Measurements from ENCODE around the gene TMEM245. TPM values are rescaled to one million over a fixed set of nuclear protein-coding genes. Genes with fewer than 3 reads are reported as not detected.

Gene TMEM245
- total and polyA plus RNA-seq, 2 of the 13 experiments (the other 11 are each of a cell fraction or from before 2014, with no cell fraction given), result 53.5 to 55.4 TPM

GRCh38 chr9:109002141-109002540, 117.6 kb downstream of the TMEM245 start:
- no peak overlapping the region for H3K4me3 ChIP-seq (replicated peaks in 1 of 3; ENCODE audit: insufficient read depth in 1 of 3, low read depth in 2 of 3, low read length in 3 of 3)

More at GRCh38 chr9:109002141-109002540, 117.6 kb downstream of the TMEM245 start:
- no peaks in the 10 kb centered on the region for H3K27me3 ChIP-seq (ENCODE audit: control insufficient read depth in 1 of 2, insufficient read depth in 2 of 2, low read length in 2 of 2)
- H3K36me3 ChIP-seq (replicated peaks in 1 of 2; ENCODE audit: control insufficient read depth in 1 of 2, insufficient read depth in 2 of 2, low read length in 2 of 2), result peaks cover 5 to 10% of the 10 kb centered on the region in 2 experiments
- peaks cover 90% of the 10 kb centered on the region for H3K79me2 ChIP-seq (ENCODE audit: insufficient read depth, low read length)
- no peaks in the 10 kb centered on the region for H4K20me1 ChIP-seq (ENCODE audit: insufficient read depth, low read length)
- DNase-seq (ENCODE audit: low spot score) (no peak), FAIRE-seq (no peak), ATAC-seq (no peak)
- in situ Hi-C loops (cut with HindIII; ENCODE audit: extremely low pct_ligation_motif_present, low pct_unique_long_range_greater_than_20kb), result no loop called here
- ChIA-PET POLR2A (no interaction called here), CTCF (ENCODE audit: low intra/inter-chr PET ratio, low total read pairs) (no interaction called here)
- H2AFZ ChIP-seq (ENCODE audit: low read length), result no peak overlapping the region
- intact Hi-C loops (cut with micrococcal nuclease; ENCODE audit: unreplicated experiment), result no loop called here
- peaks cover 12% of the 10 kb centered on the region; the same call in 1 of the 2 replicates for H3K9me3 ChIP-seq (ENCODE audit: low read length)
- H3K4me2 ChIP-seq (ENCODE audit: low read depth, low read length), result no peak overlapping the region
- TF ChIP-seq TRIM24 (CRISPR knock-in tag; IDR thresholded peaks at IDR 0.05) (no peak), ZNF367 (CRISPR knock-in tag; IDR thresholded peaks at IDR 0.05; ENCODE audit: borderline replicate concordance) (no peak), ZNF644 (CRISPR knock-in tag; IDR thresholded peaks at IDR 0.05; ENCODE audit: low read depth) (no peak), ZNF646 (CRISPR knock-in tag; IDR thresholded peaks at IDR 0.05) (no peak), NFRKB (IDR thresholded peaks at IDR 0.05) (no peak), ZNF264 (CRISPR knock-in tag; IDR thresholded peaks at IDR 0.05) (no peak), ZNF639 (CRISPR knock-in tag; conservative IDR thresholded peaks at IDR 0.05) (no peak)
- H3K4me1 ChIP-seq (ENCODE audit: insufficient read depth, low read length), result peaks cover 6% of the 10 kb centered on the region; the same call in 1 of the 2 replicates
- no TSS peak for BruUV-seq (replicated peaks)
- no peak overlapping the region for H3K9ac ChIP-seq (ENCODE audit: insufficient read depth, low read depth, low read length)
- WGBS (ENCODE audit: low lambda C conversion rate), result 98% methylated on average over 4 of the region's 4 CpGs
- H3K27ac ChIP-seq (ENCODE audit: extremely low read length, insufficient read depth, low read length), result no peak overlapping the region

Measured in HepG2 (cell line).